ENCODE results near the gene PDE4A. TPM values are rescaled to one million over a fixed set of nuclear protein-coding genes. Genes with fewer than 3 reads are reported as not detected.

PDE4A gene
- total and polyA plus RNA-seq, 2 experiments from 2014 or later = 5.2 to 5.4 TPM

- no peaks in the 10 kb centered on the region for H3F3A ChIP-seq (replicated peaks; ENCODE audit: low read depth)
- Mint-ChIP-seq H3K27ac (no peak overlapping the region), H3K9me3 (no peaks in the 10 kb centered on the region), H3K4me1 (peaks cover 24% of the 10 kb centered on the region), H3K36me3 (ENCODE audit: low read depth) (no peaks in the 10 kb centered on the region; the same call in 1 of the 3 replicates), H3K4me3 (no peak overlapping the region), H3K27me3 (ENCODE audit: insufficient read depth, low read depth, poor library complexity) (peaks cover 8% of the 10 kb centered on the region)
- no peak for DNase-seq (ENCODE audit: low spot score)
- H4K20me1 ChIP-seq (replicated peaks; ENCODE audit: insufficient read depth) = no peaks in the 10 kb centered on the region
- H3K27ac ChIP-seq (ENCODE audit: low read depth) = no peak overlapping the region; the same call in 1 of the 2 replicates
- no peaks in the 10 kb centered on the region for H3K36me3 ChIP-seq (ENCODE audit: insufficient read depth)
- TF ChIP-seq REST (IDR thresholded peaks at IDR 0.05; ENCODE audit: unreplicated experiment) (no peak), ZNF462 (CRISPR knock-in tag; IDR thresholded peaks at IDR 0.05) (no peak), CTCF (conservative IDR thresholded peaks at IDR 0.05; ENCODE audit: low read depth in 2 of 2) (no peak), ZNF114 (CRISPR knock-in tag; IDR thresholded peaks at IDR 0.05) (no peak), NANOG (IDR thresholded peaks at IDR 0.05; ENCODE audit: borderline replicate concordance) (no peak), POLR2AphosphoS5 (IDR thresholded peaks at IDR 0.05; ENCODE audit: low read depth) (no peak), ZNF331 (CRISPR knock-in tag; IDR thresholded peaks at IDR 0.05; ENCODE audit: low read depth) (no peak), CREB1 (CRISPR knock-in tag; IDR thresholded peaks at IDR 0.05; ENCODE audit: low read depth) (no peak), STAT1 (IDR thresholded peaks at IDR 0.05; ENCODE audit: unreplicated experiment) (no peak), JUNB (IDR thresholded peaks at IDR 0.05; ENCODE audit: unreplicated experiment) (no peak), EZH2phosphoT487 (IDR thresholded peaks at IDR 0.05; ENCODE audit: unreplicated experiment) (no peak), EZH2 (IDR thresholded peaks at IDR 0.05; ENCODE audit: low read depth, unreplicated experiment) (no peak), ETS1 (IDR thresholded peaks at IDR 0.05) (no peak)
- H3K9me2 ChIP-seq (ENCODE audit: insufficient read depth) = no peaks in the 10 kb centered on the region
- no peak overlapping the region for H3K4me3 ChIP-seq
- no peaks in the 10 kb centered on the region for H3K79me2 ChIP-seq (replicated peaks; ENCODE audit: insufficient read depth)
- H2AFZ ChIP-seq = no peak overlapping the region
- H3K4me1 ChIP-seq (ENCODE audit: insufficient read depth) = peaks cover 23% of the 10 kb centered on the region
- peak; percentile 17 for ATAC-seq
- 0 out of 2 replicates have a peak, but pooled peaks cover 4% of the 10 kb centered on the region for H3K27me3 ChIP-seq (ENCODE audit: insufficient read depth)
- H3K4me2 ChIP-seq = peak overlapping the region; percentile 71
These were observed 46.9 kb downstream of the PDE4A start for GRCh38 chr19:10467104-10467706.

Measured in GM23338 (cell line).